GM18511 (cell line): ENCODE data around the gene ATP8B3.

Source experiments
- ATAC-seq: cut with Tn5 transposase; IDR thresholded peaks from one replicate; pipeline ENCODE4 v1.9.1; 2021; ENCODE audit warnings: mild to moderate bottlenecking, moderate library complexity; ENCODE audit not compliant: unreplicated experiment

The ATP8B3 gene

GRCh38 chr19:1816530-1817298 lies 4.6 kb upstream of the ATP8B3 start:
- ATAC-seq = no peak

GRCh38 chr19:1815605-1816529 lies 3.8 kb upstream of the ATP8B3 start:
- ATAC-seq = no peak

GRCh38 chr19:1814833-1815604 lies 2.9 kb upstream of the ATP8B3 start:
- no peak for ATAC-seq

GRCh38 chr19:1814391-1814790 lies 2.3 kb upstream of the ATP8B3 start:
- ATAC-seq = no peak

GRCh38 chr19:1813192-1814182 lies 1.4 kb upstream of the ATP8B3 start:
- no peak for ATAC-seq

- peak; percentile 87 for ATAC-seq
Measured at GRCh38 chr19:1812426-1813191, 533 bp upstream of the ATP8B3 start.

GRCh38 chr19:1811472-1811894 lies 593 bp downstream of the ATP8B3 start:
- no peak for ATAC-seq

GRCh38 chr19:1810439-1811160 lies 1.5 kb downstream of the ATP8B3 start:
- ATAC-seq = no peak

- no peak for ATAC-seq
Measured at GRCh38 chr19:1809678-1810077, 2.4 kb downstream of the ATP8B3 start.

GRCh38 chr19:1808395-1808731 lies 3.7 kb downstream of the ATP8B3 start:
- no peak for ATAC-seq

- ATAC-seq = no peak
Measured at GRCh38 chr19:1807695-1808394, 4.2 kb downstream of the ATP8B3 start.

- ATAC-seq = no peak
Measured at GRCh38 chr19:1807030-1807694, 4.9 kb downstream of the ATP8B3 start.

- no peak for ATAC-seq
Measured at GRCh38 chr19:1806184-1807029, 5.7 kb downstream of the ATP8B3 start.

GRCh38 chr19:1805401-1806183 lies 6.5 kb downstream of the ATP8B3 start:
- ATAC-seq = no peak

GRCh38 chr19:1804858-1805257 lies 7.2 kb downstream of the ATP8B3 start:
- ATAC-seq = no peak
